ENCODE results near the gene ZHX3. TPM values are rescaled to one million over a fixed set of nuclear protein-coding genes. Genes with fewer than 3 reads are reported as not detected.
A peak's percentile ranks its signal among the peaks of the same experiment; 100 is the strongest.

ZHX3 gene
- total RNA-seq, 1 donor from 2014 or later, result 16.3 TPM

- no peak for DNase-seq (ENCODE audit: extremely low spot score, unreplicated experiment)
- Mint-ChIP-seq H3K9me3 (peaks cover 9% of the 10 kb centered on the region), H3K4me1 (ENCODE audit: unreplicated experiment) (peaks cover 5% of the 10 kb centered on the region), H3K36me3 (peaks cover 11% of the 10 kb centered on the region), H3K27me3 (no peaks in the 10 kb centered on the region), H3K4me3 (no peak overlapping the region), H3K27ac (no peak overlapping the region)
- TF ChIP-seq CTCF (conservative IDR thresholded peaks at IDR 0.05), result no peak
These were observed 133.7 kb downstream of the ZHX3 start for GRCh38 chr20:41183831-41184230.

- Mint-ChIP-seq H3K9me3 (peaks cover 5% of the 10 kb centered on the region), H3K4me1 (ENCODE audit: unreplicated experiment) (peaks cover 9% of the 10 kb centered on the region), H3K27ac (no peak overlapping the region), H3K36me3 (peaks cover 11% of the 10 kb centered on the region), H3K4me3 (no peak overlapping the region), H3K27me3 (no peaks in the 10 kb centered on the region)
- DNase-seq (ENCODE audit: extremely low spot score, unreplicated experiment), result no peak
- no peak for TF ChIP-seq CTCF (conservative IDR thresholded peaks at IDR 0.05)
These were observed 134.1 kb downstream of the ZHX3 start for GRCh38 chr20:41183391-41183790.

DNA sequence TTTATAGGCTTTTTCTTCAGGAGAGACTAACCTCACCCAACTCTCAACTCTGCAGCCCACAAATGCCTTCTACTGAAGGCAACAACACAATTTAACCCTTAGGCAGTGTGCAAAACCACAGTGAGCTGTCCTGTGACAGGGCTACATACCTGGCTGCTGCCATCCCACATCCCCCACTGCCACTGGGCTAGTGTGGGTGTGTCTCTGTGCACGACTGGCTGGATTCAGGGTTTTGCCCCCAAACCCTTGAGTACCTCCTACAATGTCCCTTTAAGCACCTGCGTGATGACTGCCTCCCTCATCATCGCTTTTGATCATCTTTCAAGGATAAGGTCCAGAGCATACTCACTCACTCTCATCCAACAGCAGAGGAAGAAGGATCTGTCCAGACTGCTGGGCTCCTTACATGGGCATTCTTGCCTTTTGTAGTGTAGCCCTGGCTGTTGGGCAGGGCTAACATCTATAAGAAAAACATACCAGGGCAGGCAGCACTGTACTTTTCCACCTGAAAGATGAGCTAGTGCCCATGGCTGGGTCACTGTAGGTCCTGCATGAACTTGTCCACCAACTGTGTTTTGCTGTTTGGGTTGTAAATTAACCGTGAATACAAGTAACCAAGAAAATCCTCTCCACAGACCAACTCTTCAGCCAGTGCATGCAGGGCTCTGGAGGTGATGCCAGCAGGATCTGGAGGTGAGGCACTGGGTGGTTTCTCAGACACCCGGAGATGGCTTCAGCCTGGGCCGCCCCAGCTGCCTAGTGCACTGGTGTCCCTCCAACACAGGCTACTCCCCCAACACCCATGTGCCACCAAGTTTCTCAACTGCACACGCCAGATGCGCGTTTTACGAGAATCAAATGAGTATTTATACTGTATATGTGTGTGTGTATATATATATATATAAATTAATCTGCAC lies 135.0 kb downstream of the ZHX3 start:
- no peak overlapping the region for H3K27ac Mint-ChIP-seq
- peaks cover 15% of the 10 kb centered on the region for H3K36me3 Mint-ChIP-seq
- DNase-seq (ENCODE audit: extremely low spot score, unreplicated experiment), result no peak
- H3K27me3 Mint-ChIP-seq, result no peaks in the 10 kb centered on the region
- H3K9me3 Mint-ChIP-seq, result no peaks in the 10 kb centered on the region
- peaks cover 14% of the 10 kb centered on the region for H3K4me1 Mint-ChIP-seq (ENCODE audit: unreplicated experiment)
- no peak for TF ChIP-seq CTCF (conservative IDR thresholded peaks at IDR 0.05)
- no peak overlapping the region for H3K4me3 Mint-ChIP-seq

- TF ChIP-seq CTCF (conservative IDR thresholded peaks at IDR 0.05), result no peak
- Mint-ChIP-seq H3K36me3 (peaks cover 17% of the 10 kb centered on the region), H3K9me3 (no peaks in the 10 kb centered on the region), H3K4me3 (no peak overlapping the region), H3K27ac (no peak overlapping the region), H3K4me1 (ENCODE audit: unreplicated experiment) (peaks cover 14% of the 10 kb centered on the region), H3K27me3 (no peaks in the 10 kb centered on the region)
- no peak for DNase-seq (ENCODE audit: extremely low spot score, unreplicated experiment)
These were observed 136.0 kb downstream of the ZHX3 start for GRCh38 chr20:41181567-41181966.

- H3K36me3 Mint-ChIP-seq, result peaks cover 23% of the 10 kb centered on the region
- H3K4me1 Mint-ChIP-seq (ENCODE audit: unreplicated experiment), result peaks cover 14% of the 10 kb centered on the region
- no peaks in the 10 kb centered on the region for H3K9me3 Mint-ChIP-seq
- no peak overlapping the region for H3K27ac Mint-ChIP-seq
- no peak for TF ChIP-seq CTCF (conservative IDR thresholded peaks at IDR 0.05)
- H3K4me3 Mint-ChIP-seq, result no peak overlapping the region
- H3K27me3 Mint-ChIP-seq, result no peaks in the 10 kb centered on the region
- DNase-seq (ENCODE audit: extremely low spot score, unreplicated experiment), result peak; percentile 52
These were observed 136.8 kb downstream of the ZHX3 start for GRCh38 chr20:41180599-41181333.

Measured in type B pancreatic cell (in vitro differentiated cells).